HL-60 (cell line): ENCODE data around the gene MMP2.

Experiments used
- GABPA ChIP-seq: IDR thresholded peaks from 2 replicates; pipeline ENCODE4 v1.6.1; 2012; ENCODE audit warnings: low read depth
- POLR2AphosphoS5 ChIP-seq: IDR thresholded peaks from 2 replicates; pipeline ENCODE4 v1.6.1; 2012; ENCODE audit warnings: low read depth
- TF ChIP-seq, protein P1 (sequence below): IDR thresholded peaks from one replicate; pipeline ENCODE4 v1.5.1; 2011; ENCODE audit warnings: low read length, control low read depth, inconsistent platforms; ENCODE audit not compliant: insufficient read depth
- TF ChIP-seq, protein P2 (sequence below): IDR thresholded peaks from 2 replicates; pipeline ENCODE4 v1.6.1; 2012; ENCODE audit warnings: low read depth; ENCODE audit not compliant: insufficient replicate concordance

DNA sequence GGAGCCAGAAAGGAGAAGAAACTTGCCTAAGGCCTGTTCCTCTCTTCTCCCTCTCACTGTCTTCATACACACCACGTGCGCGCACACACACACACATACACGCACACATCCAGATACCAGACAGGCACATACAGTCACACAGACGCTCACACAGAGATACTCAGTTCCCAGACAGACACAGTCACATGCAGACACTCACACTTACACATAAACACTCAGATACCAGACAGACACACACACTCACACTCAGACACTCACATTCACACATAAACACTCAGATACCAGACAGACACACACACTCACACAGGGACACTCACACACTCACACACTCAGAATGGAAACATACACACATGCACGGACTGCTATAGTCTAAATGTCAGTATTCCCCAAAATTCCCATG, 24.1 kb upstream of the MMP2 start:
- TF ChIP-seq, protein P1, sequence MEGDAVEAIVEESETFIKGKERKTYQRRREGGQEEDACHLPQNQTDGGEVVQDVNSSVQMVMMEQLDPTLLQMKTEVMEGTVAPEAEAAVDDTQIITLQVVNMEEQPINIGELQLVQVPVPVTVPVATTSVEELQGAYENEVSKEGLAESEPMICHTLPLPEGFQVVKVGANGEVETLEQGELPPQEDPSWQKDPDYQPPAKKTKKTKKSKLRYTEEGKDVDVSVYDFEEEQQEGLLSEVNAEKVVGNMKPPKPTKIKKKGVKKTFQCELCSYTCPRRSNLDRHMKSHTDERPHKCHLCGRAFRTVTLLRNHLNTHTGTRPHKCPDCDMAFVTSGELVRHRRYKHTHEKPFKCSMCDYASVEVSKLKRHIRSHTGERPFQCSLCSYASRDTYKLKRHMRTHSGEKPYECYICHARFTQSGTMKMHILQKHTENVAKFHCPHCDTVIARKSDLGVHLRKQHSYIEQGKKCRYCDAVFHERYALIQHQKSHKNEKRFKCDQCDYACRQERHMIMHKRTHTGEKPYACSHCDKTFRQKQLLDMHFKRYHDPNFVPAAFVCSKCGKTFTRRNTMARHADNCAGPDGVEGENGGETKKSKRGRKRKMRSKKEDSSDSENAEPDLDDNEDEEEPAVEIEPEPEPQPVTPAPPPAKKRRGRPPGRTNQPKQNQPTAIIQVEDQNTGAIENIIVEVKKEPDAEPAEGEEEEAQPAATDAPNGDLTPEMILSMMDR, result no peak
- no peak for TF ChIP-seq POLR2AphosphoS5
- no peak for TF ChIP-seq GABPA
- TF ChIP-seq, protein P2, sequence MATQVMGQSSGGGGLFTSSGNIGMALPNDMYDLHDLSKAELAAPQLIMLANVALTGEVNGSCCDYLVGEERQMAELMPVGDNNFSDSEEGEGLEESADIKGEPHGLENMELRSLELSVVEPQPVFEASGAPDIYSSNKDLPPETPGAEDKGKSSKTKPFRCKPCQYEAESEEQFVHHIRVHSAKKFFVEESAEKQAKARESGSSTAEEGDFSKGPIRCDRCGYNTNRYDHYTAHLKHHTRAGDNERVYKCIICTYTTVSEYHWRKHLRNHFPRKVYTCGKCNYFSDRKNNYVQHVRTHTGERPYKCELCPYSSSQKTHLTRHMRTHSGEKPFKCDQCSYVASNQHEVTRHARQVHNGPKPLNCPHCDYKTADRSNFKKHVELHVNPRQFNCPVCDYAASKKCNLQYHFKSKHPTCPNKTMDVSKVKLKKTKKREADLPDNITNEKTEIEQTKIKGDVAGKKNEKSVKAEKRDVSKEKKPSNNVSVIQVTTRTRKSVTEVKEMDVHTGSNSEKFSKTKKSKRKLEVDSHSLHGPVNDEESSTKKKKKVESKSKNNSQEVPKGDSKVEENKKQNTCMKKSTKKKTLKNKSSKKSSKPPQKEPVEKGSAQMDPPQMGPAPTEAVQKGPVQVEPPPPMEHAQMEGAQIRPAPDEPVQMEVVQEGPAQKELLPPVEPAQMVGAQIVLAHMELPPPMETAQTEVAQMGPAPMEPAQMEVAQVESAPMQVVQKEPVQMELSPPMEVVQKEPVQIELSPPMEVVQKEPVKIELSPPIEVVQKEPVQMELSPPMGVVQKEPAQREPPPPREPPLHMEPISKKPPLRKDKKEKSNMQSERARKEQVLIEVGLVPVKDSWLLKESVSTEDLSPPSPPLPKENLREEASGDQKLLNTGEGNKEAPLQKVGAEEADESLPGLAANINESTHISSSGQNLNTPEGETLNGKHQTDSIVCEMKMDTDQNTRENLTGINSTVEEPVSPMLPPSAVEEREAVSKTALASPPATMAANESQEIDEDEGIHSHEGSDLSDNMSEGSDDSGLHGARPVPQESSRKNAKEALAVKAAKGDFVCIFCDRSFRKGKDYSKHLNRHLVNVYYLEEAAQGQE, result no peak
